ENCODE data around the gene M1AP.

DNA sequence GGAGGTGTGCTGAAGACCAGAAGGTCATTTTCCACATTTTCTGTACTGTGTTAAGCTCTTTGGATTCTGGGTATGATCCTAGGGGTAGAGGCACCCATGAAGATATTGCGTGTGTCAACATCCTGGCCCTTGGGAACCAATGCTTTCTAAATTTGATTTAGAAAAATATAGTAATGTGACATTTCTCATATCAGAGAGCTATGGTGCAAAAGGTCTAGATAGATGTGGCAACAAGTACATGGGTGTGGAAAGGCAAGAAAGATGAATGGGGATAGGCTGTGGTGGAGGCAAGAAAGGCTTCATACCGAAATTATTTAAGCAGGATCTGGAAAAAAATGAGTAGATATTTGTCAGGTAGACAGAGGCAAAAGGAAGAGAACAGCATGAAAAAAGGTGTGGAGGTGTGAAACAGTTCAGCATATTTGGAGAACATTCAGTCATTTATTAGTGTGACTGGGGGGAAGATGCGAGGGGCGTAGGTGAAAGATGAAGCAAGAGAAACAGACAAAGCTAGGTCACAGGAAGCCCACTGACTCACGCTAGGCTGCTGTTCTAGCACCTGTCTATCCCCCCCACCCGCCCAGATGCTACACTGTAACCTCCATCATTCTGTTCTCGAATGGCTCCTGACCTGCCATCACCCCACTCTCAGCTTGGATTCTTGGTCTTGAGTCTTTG, 81.9 kb downstream of the M1AP start:
- TF ChIP-seq, protein P1, sequence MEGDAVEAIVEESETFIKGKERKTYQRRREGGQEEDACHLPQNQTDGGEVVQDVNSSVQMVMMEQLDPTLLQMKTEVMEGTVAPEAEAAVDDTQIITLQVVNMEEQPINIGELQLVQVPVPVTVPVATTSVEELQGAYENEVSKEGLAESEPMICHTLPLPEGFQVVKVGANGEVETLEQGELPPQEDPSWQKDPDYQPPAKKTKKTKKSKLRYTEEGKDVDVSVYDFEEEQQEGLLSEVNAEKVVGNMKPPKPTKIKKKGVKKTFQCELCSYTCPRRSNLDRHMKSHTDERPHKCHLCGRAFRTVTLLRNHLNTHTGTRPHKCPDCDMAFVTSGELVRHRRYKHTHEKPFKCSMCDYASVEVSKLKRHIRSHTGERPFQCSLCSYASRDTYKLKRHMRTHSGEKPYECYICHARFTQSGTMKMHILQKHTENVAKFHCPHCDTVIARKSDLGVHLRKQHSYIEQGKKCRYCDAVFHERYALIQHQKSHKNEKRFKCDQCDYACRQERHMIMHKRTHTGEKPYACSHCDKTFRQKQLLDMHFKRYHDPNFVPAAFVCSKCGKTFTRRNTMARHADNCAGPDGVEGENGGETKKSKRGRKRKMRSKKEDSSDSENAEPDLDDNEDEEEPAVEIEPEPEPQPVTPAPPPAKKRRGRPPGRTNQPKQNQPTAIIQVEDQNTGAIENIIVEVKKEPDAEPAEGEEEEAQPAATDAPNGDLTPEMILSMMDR (conservative IDR thresholded peaks at IDR 0.05; ENCODE audit: low read depth, low read length) = no peak
- TF ChIP-seq MAZ (IDR thresholded peaks at IDR 0.05; ENCODE audit: borderline replicate concordance, low read depth, low read length) (no peak), BHLHE40 (IDR thresholded peaks at IDR 0.05; ENCODE audit: low read depth, low read length) (no peak), CEBPB (IDR thresholded peaks at IDR 0.05; ENCODE audit: low read depth, low read length) (no peak)
- TF ChIP-seq, protein P2, sequence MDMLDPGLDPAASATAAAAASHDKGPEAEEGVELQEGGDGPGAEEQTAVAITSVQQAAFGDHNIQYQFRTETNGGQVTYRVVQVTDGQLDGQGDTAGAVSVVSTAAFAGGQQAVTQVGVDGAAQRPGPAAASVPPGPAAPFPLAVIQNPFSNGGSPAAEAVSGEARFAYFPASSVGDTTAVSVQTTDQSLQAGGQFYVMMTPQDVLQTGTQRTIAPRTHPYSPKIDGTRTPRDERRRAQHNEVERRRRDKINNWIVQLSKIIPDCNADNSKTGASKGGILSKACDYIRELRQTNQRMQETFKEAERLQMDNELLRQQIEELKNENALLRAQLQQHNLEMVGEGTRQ (IDR thresholded peaks at IDR 0.05; ENCODE audit: low read depth, low read length) = no peak
